GM12873 (cell line): ENCODE data around the gene CYSRT1.

Experiments
- TF ChIP-seq, protein P1 (sequence below): IDR thresholded peaks from 2 replicates; pipeline ENCODE4 v1.5.1; 2012; ENCODE audit warnings: low read depth, mild to moderate bottlenecking, moderate library complexity, low read length, control low read depth; ENCODE audit not compliant: insufficient read depth; ENCODE audit errors: missing control alignments

Gene CYSRT1

DNA sequence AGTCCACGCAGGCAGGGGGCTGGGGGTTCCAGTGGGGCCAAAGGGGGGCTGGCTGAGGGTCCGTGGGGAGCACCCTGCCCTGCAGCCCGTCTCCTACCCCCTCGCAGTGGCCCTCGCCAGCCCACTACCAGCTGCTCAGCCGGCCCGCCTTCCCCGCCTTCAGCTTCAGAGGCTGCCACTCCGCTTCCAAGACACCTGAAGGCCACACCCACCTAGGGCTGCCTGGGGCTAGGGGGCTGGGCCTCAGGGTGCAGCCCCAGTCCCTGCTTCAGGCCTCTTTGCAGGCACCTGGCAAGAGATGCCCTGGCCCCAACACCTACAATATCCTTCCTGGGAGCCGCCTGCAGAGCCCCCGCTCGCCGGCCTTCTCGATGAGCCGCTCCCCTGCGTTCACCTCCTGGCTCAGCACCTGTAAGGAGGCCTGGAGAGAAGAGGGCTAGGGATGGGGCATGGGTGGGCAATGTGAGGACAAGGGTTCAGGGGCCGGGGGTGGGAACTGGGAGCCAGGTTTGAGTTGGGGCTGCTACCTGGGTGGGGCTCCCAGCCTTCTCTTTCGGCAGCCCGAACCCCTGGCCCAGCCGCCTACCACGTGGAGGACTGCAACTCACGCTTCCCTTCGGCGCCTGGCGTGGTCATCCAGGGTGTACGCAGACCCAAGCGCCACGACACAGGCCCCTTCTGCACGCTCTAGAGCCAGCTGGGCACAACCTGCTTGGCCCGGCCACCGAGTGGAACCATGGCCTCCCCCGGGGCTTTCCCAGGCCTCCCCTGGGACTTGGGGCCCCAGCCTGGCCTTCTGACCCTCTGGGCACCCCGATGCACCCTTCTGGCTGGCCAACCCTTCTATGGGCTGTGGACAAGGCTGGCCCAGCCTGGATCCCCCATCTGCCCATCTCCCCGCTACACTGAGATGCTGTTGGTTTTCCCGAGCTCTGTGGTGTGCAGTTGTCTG lies 27.9 kb downstream of the CYSRT1 start:
- TF ChIP-seq, protein P1, sequence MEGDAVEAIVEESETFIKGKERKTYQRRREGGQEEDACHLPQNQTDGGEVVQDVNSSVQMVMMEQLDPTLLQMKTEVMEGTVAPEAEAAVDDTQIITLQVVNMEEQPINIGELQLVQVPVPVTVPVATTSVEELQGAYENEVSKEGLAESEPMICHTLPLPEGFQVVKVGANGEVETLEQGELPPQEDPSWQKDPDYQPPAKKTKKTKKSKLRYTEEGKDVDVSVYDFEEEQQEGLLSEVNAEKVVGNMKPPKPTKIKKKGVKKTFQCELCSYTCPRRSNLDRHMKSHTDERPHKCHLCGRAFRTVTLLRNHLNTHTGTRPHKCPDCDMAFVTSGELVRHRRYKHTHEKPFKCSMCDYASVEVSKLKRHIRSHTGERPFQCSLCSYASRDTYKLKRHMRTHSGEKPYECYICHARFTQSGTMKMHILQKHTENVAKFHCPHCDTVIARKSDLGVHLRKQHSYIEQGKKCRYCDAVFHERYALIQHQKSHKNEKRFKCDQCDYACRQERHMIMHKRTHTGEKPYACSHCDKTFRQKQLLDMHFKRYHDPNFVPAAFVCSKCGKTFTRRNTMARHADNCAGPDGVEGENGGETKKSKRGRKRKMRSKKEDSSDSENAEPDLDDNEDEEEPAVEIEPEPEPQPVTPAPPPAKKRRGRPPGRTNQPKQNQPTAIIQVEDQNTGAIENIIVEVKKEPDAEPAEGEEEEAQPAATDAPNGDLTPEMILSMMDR = no peak

DNA sequence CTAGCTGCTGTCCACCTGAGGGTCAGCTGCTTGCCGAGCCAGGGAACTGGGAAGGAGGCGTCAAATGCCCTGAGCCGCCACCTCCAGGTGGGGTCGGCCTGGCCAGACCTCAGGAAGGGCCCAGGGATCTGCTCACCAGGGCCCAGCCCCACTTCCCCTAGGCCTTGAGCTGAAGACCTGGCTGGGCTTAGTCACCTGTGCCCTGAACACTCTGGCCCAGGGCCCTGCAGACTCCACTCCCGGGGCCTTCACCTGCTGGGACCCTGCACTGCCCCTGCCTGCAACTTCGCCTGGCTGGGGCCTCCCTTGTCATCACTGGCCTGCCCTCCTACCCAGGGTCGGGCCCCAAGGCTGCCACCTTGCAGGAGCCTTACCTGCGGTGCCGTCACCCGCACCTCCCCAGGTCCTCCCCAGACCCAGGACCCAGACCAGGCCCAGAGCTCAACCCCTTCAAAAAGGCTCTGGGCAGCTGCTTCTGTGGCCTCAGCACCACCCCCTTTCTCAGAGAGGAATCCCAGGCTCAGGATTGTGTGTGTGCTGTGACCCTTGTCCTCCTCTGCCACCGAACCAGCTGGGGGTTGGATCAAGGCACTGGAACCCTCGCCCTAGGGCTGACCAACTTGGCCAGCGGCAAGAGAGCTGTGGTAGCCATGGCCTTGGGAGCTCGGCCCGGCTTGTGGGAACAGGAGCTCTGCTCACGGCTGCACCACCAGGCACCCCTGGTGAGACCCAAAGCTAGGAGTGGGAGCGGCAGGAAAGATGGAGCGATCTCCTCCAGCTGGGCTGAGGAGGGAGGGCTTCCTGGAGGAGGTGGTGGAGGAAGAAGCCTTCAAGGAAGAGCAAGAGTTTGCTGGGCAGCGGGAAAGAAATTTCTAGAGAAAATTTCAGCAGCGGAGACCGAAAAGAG lies 29.0 kb downstream of the CYSRT1 start:
- TF ChIP-seq, protein P1 = no peak

DNA sequence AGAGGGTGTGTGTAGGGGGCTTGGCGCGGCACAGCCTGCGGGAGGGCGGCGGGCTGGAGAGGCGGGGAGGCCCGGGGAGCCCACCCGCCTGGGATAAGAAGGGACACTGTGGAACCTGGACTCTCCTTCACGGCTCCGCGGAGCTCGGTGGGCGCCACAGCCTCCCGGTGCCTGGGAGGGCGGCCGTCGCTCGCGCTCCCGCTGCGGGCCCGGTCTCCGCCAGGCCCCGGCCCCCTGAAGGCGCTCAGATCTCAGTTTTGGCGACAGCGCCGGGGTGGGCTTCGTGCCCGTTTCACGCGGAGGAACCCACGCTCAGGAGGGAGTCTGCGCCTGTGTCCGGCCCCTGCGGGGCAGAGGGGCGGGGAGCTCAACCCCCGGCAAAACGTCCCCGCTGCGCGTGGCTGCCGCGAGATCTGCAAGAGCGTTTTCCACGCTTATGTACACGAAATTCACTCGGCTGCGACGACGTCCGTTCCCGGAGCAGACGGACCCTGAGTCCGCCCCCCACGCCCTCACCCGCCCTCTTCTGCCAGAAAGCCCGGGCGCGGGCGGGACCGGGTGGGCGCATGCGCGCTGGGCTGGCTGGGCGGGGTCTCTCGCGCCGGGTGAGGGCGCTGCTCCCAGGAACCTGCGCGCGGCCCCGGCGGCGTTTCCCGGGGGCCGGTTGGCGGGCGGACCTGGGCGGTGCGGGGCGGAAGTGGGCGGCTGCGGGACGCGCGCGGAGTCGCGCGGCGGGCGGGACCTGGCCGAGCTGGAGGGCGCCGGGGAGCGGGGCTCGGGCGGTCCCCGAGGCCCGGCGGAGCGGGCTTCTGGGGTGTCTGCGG lies 29.9 kb downstream of the CYSRT1 start, which contains the start of gene NELFB:
Gene NELFB (plus strand): TSS at position 704 of the 824 bp plus-strand sequence.
- TF ChIP-seq, protein P1 = no peak

DNA sequence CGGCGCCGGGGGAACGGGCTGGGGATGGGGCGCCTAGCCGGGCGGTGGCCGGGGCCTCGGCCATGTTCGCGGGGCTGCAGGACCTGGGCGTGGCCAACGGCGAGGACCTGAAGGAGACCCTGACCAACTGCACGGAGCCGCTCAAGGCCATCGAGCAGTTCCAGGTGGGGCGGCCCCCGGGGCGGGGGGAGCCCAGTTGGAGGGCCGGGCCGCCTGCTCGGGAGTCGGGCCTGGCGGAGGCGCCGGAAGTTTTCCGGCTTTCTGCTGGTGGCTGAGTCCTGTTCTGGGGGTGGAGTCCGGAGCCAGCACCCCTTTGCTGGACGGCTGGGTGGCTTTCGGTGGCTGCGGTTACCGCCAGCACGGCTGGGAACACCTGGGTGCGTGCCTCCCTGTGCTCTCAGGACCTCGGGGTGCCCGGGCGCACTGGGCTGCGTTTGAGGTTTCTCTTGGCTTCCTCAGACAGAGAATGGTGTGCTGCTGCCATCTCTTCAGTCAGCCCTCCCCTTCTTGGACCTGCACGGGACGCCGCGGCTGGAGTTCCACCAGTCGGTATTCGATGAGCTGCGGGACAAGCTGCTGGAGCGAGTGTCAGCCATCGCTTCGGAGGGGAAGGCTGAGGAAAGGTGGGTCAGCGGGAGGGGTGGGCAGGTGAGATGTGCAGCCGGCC lies 30.6 kb downstream of the CYSRT1 start:
- TF ChIP-seq, protein P1 = no peak

DNA sequence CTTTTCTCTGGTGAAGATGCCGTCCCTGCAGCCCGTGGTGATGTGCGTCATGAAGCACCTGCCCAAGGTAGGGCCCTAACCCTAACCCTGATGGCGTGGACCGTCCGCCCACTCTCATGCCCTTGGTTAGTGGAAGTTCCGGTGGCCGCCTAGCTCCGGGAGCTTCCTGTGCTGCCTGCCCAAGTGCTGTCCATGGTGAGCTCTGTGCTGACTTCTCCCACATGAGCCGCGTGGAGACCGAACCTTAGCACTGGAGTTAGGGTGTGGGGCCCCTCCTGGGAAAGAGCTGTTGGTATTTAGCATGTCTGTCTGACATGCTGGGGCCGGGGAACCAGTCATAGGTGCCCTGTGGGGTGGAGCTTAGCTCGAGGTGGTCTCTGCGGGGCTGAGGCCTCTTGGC lies 31.4 kb downstream of the CYSRT1 start:
- TF ChIP-seq, protein P1 = no peak

DNA sequence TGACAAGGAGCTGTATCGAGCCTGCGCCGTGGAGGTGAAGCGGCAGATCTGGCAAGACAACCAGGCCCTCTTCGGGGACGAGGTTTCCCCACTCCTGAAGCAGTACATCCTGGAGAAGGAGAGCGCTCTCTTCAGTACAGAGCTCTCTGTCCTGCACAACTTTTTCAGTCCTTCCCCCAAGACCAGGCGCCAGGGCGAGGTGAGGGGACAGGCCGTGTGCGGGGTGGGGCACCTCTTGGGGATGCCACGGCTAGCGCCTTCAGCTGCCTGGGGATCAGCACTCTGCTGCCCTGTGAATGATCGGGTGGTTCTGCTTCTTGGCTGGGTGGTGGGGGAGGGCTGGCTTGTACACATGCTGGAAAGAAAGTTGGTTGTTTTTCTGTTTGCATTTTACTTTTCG lies 31.9 kb downstream of the CYSRT1 start:
- TF ChIP-seq, protein P1 = no peak
